HG03175 (cell line): Measurements from ENCODE around the gene COPS4.

Experiments
- ATAC-seq: cut with Tn5 transposase; IDR thresholded peaks from one replicate; pipeline ENCODE4 v1.9.1; 2021; ENCODE audit warnings: mild to moderate bottlenecking, moderate library complexity; ENCODE audit not compliant: unreplicated experiment

COPS4 gene

DNA sequence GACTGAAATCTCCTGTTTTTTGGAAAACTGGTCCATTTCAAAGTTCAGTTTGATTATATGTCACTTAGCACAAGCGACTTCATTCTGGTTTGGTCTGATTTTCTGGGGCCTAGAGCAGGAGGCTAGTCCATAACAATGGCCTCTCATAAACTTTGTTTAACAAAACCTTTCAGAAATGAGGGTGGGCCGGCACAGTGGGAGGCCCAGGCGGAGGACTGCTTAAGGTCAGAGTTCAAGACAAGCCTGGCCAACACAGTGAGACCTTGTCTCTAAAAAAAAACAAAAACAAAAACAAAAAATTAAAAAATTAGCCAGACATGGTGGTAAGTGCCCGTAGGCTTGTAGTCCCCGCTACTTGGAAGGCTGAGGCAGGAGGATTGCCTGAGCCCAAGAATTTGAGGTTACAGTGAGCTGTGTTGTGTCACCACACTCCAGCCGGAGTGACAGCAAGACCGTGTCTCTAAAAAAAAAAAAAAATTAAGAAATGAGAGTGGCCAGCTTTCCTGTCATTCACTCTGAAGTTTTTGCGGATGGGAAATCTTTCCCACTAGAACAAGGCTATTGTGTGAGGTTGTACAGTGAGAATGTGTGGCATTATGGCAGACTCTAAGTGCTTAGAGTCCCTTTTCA, 80.8 kb downstream of the COPS4 start:
- no peak for ATAC-seq

- no peak for ATAC-seq
Measured at GRCh38 chr4:83118869-83119268, 83.9 kb downstream of the COPS4 start.

GRCh38 chr4:83121246-83121645, 86.3 kb downstream of the COPS4 start:
- ATAC-seq: no peak

GRCh38 chr4:83124111-83124780, 89.3 kb downstream of the COPS4 start:
- peak; percentile 81 for ATAC-seq
